Endodermal cell (in vitro differentiated cells): ENCODE measurements around the gene ATOH7. TPM values are rescaled to one million over a fixed set of nuclear protein-coding genes. Genes with fewer than 3 reads are reported as not detected.

Experiments used
- DNase-seq: peaks from one replicate; pipeline ENCODE4 v3.0.0-alpha.2; 2017
- H3K27ac ChIP-seq: 2 replicates; pipeline ENCODE4 v1.5.1; 2013; ENCODE audit warnings: mild to moderate bottlenecking, low read depth, low read length, moderate library complexity
- H3K27me3 ChIP-seq: 2 replicates; pipeline ENCODE4 v1.6.1; 2013; ENCODE audit warnings: mild to moderate bottlenecking, low read length, moderate library complexity; ENCODE audit not compliant: insufficient read depth, control insufficient read depth, poor library complexity, severe bottlenecking
- H3K36me3 ChIP-seq: 2 replicates; pipeline ENCODE4 v1.7.0; 2013; ENCODE audit warnings: mild to moderate bottlenecking, low read length, moderate library complexity; ENCODE audit not compliant: control insufficient read depth, insufficient read depth
- H3K4me1 ChIP-seq: one replicate; pipeline ENCODE4 v1.7.0; 2013; ENCODE audit warnings: low read length; ENCODE audit not compliant: control insufficient read depth, insufficient read depth
- H3K4me3 ChIP-seq: 2 replicates; pipeline ENCODE4 v1.5.1; 2013; ENCODE audit warnings: mild to moderate bottlenecking, low read length, moderate library complexity
- H3K9ac ChIP-seq: 2 replicates; pipeline ENCODE4 v1.6.1; 2013; ENCODE audit warnings: mild to moderate bottlenecking, low read length, moderate library complexity; ENCODE audit not compliant: poor library complexity, severe bottlenecking; ENCODE audit errors: extremely low read depth
- H3K9me3 ChIP-seq: 2 replicates; pipeline ENCODE4 v1.6.1; 2013; ENCODE audit warnings: mild to moderate bottlenecking, low read length, moderate library complexity; ENCODE audit not compliant: control insufficient read depth
- H3K27ac Mint-ChIP-seq: 2 replicates; pipeline ENCODE4 v1.8.0; 2020; ENCODE audit warnings: mixed read lengths
- H3K27me3 Mint-ChIP-seq: 2 replicates; pipeline ENCODE4 v1.8.0; 2021; ENCODE audit warnings: mild to moderate bottlenecking, mixed read lengths; ENCODE audit not compliant: insufficient read depth
- H3K36me3 Mint-ChIP-seq: 2 replicates; pipeline ENCODE4 v1.8.0; 2020; ENCODE audit warnings: low read depth, mixed read lengths
- H3K4me1 Mint-ChIP-seq: 2 replicates; pipeline ENCODE4 v1.8.0; 2020; ENCODE audit warnings: mixed read lengths
- H3K4me3 Mint-ChIP-seq: 2 replicates; pipeline ENCODE4 v1.8.0; 2020; ENCODE audit warnings: mild to moderate bottlenecking, moderate library complexity, mixed read lengths
- H3K9me3 Mint-ChIP-seq: 2 replicates; pipeline ENCODE4 v1.8.0; 2020; ENCODE audit warnings: mild to moderate bottlenecking, mixed read lengths
- WGBS, 2 experiments: methylation state at CpG; one replicate each; pipeline versions ENCODE4 v1.1.5 to v1.1.7; 2013; ENCODE audit warnings: missing lambda C conversion rate in 2 of 2, mixed read lengths in 1 of 2; ENCODE audit not compliant: insufficient coverage in 1 of 2, insufficient read length in 1 of 2; 5-methylcytosine and 5-hydroxymethylcytosine counted together
- total RNA-seq, 2 donors: library from RNA; stranded (reverse); fragmentation: NEBNext Ultra II Directional in 1 of 2; extraction: Animal tissue kit (Norgen Biotek cat#: 25700) in 1 of 2; gene quantifications; 2 replicates in 1 of 2; 3 replicates in 1 of 2; pipeline ENCODE4 v1.2.1, GENCODE V29; 2021
- TF ChIP-seq, protein P1 (sequence below): fragments of 200-600 bp; sonication (generic); conservative IDR thresholded peaks from 2 replicates; pipeline ENCODE4 v1.5.0; 2021; ENCODE audit warnings: antibody characterized with exemption, mild to moderate bottlenecking

The ATOH7 gene
- total RNA-seq, 2 donors from 2014 or later = 0.35 to 0.46 TPM

DNA sequence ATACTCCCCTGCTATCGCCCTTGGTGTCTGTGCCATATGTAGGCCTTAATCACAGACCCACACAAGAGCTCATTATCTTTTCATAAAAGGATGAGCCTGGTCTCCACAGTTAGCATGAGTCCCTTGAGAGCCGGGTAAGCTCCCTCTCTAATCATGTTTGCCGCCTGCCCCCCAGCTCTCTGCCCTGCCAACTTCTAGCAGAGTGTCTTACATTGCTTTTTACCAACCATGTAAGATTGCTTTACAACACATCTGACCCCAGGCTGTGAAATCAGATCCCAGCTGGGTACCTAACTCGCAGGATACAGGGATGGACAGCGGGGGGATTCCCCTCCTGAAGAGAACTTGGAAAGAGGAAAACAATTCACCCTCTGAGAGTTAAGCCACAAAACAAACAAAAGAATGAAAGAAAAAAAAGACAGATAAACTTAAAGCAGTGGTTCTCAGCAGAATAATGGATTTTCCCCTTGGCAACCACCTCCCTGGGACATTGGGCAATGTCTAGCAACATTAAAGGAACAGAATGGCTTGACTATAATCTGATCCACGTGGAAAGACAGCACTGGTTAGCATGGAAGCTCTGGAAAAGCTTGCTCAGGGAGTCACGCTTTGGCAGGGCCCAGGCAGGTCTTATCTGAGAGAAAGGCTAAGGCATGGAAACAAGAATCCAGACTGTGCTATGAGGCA, 39.4 kb upstream of the ATOH7 start:
- Histone ChIP-seq H3K4me3 (no peak overlapping the region), H3K27me3 (peaks cover 6% of the 10 kb centered on the region), H3K36me3 (no peaks in the 10 kb centered on the region), H3K27ac (peak overlapping the region; percentile 25), H3K4me1 (peaks cover 2% of the 10 kb centered on the region), H3K9me3 (peaks cover 18% of the 10 kb centered on the region), H3K9ac (no peak overlapping the region)
- peak; percentile 65 for DNase-seq
- Mint-ChIP-seq H3K27me3 (peaks cover 7% of the 10 kb centered on the region), H3K4me1 (peaks cover 13% of the 10 kb centered on the region), H3K27ac (peak overlapping the region; percentile 72), H3K4me3 (no peak overlapping the region), H3K36me3 (peaks cover 2% of the 10 kb centered on the region), H3K9me3 (peaks cover 14% of the 10 kb centered on the region)
- WGBS, 2 experiments = 38 to 45% methylated on average over 5 to 7 of the region's 7 CpGs
- TF ChIP-seq, protein P1, sequence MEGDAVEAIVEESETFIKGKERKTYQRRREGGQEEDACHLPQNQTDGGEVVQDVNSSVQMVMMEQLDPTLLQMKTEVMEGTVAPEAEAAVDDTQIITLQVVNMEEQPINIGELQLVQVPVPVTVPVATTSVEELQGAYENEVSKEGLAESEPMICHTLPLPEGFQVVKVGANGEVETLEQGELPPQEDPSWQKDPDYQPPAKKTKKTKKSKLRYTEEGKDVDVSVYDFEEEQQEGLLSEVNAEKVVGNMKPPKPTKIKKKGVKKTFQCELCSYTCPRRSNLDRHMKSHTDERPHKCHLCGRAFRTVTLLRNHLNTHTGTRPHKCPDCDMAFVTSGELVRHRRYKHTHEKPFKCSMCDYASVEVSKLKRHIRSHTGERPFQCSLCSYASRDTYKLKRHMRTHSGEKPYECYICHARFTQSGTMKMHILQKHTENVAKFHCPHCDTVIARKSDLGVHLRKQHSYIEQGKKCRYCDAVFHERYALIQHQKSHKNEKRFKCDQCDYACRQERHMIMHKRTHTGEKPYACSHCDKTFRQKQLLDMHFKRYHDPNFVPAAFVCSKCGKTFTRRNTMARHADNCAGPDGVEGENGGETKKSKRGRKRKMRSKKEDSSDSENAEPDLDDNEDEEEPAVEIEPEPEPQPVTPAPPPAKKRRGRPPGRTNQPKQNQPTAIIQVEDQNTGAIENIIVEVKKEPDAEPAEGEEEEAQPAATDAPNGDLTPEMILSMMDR = no peak

- H3K27ac ChIP-seq = no peak overlapping the region
- no peak overlapping the region for H3K4me3 ChIP-seq
- H3K36me3 Mint-ChIP-seq = no peaks in the 10 kb centered on the region
- H3K9ac ChIP-seq = no peak overlapping the region
- H3K27me3 Mint-ChIP-seq = peaks cover 5% of the 10 kb centered on the region
- H3K4me3 Mint-ChIP-seq = no peak overlapping the region
- peaks cover 18% of the 10 kb centered on the region for H3K9me3 Mint-ChIP-seq
- H3K4me1 ChIP-seq = peaks cover 2% of the 10 kb centered on the region
- peaks cover 6% of the 10 kb centered on the region for H3K27me3 ChIP-seq
- H3K9me3 ChIP-seq = peaks cover 20% of the 10 kb centered on the region
- 100% methylated on average over 1 of the region's 2 CpGs; no CpG with 5 or more reads in 1 of the 2 experiments for whole genome bisulfite sequencing, 2 experiments
- peaks cover 13% of the 10 kb centered on the region for H3K4me1 Mint-ChIP-seq
- TF ChIP-seq, protein P1 = no peak
- no peak overlapping the region for H3K27ac Mint-ChIP-seq
- DNase-seq = no peak
- H3K36me3 ChIP-seq = no peaks in the 10 kb centered on the region
These were observed 37.8 kb upstream of the ATOH7 start for GRCh38 chr10:68269562-68270290.

GRCh38 chr10:68261132-68261856, 29.4 kb upstream of the ATOH7 start:
- Histone ChIP-seq H3K4me1 (no peaks in the 10 kb centered on the region), H3K27me3 (no peaks in the 10 kb centered on the region), H3K4me3 (no peak overlapping the region), H3K9ac (no peak overlapping the region), H3K9me3 (peaks cover 13% of the 10 kb centered on the region), H3K27ac (no peak overlapping the region), H3K36me3 (no peaks in the 10 kb centered on the region)
- Mint-ChIP-seq H3K27ac (no peak overlapping the region), H3K9me3 (peaks cover 22% of the 10 kb centered on the region), H3K4me3 (no peak overlapping the region), H3K36me3 (no peaks in the 10 kb centered on the region), H3K27me3 (no peaks in the 10 kb centered on the region), H3K4me1 (no peaks in the 10 kb centered on the region)
- TF ChIP-seq, protein P1 = no peak
- no peak for DNase-seq
- 90 to 96% methylated on average over 7 to 8 of the region's 8 CpGs for WGBS, 2 experiments
